H1 (cell line): Measurements from ENCODE around the gene MSH2. TPM values are rescaled to one million over a fixed set of nuclear protein-coding genes. Genes with fewer than 3 reads are reported as not detected.

ENCODE experiments used
- ATF3 ChIP-seq: IDR thresholded peaks from 2 replicates; pipeline ENCODE4 v1.6.1; 2011; ENCODE audit warnings: low read depth, mild to moderate bottlenecking, low read length; ENCODE audit not compliant: insufficient read depth
- BACH1 ChIP-seq: IDR thresholded peaks from 2 replicates; pipeline ENCODE4 v1.6.1; 2012; ENCODE audit warnings: low read length, improper control_type of control experiment
- EZH2 ChIP-seq: fragments of 200-600 bp; sonication (generic); IDR thresholded peaks from 2 replicates; pipeline ENCODE4 v1.7.1; 2012; ENCODE audit warnings: low read depth, mild to moderate bottlenecking, moderate library complexity, low read length, inconsistent platforms; ENCODE audit not compliant: severe bottlenecking
- KDM4A ChIP-seq: IDR thresholded peaks from one replicate; pipeline ENCODE4 v1.7.1; 2012; ENCODE audit warnings: low read depth, mild to moderate bottlenecking, moderate library complexity, low read length, inconsistent platforms; ENCODE audit not compliant: severe bottlenecking
- KDM5A ChIP-seq: fragments of 200-600 bp; IDR thresholded peaks from 2 replicates; pipeline ENCODE4 v1.7.1; 2012; ENCODE audit warnings: mild to moderate bottlenecking, low read length, inconsistent platforms, mixed read lengths
- NRF1 ChIP-seq: IDR thresholded peaks from 2 replicates; pipeline ENCODE4 v1.6.1; 2011; ENCODE audit warnings: mild to moderate bottlenecking, low read depth, low read length, improper control_type of control experiment
- POLR2A ChIP-seq, 2 experiments: IDR thresholded peaks; 1 replicate in 1 of 2; 2 replicates in 1 of 2; pipeline ENCODE4 v1.6.1; 2011; ENCODE audit warnings: low read depth in 2 of 2, low read length in 2 of 2, mild to moderate bottlenecking in 2 of 2; ENCODE audit errors: control extremely low read depth in 1 of 2
- SIX5 ChIP-seq: IDR thresholded peaks from 2 replicates; pipeline ENCODE4 v1.6.1; 2011; ENCODE audit warnings: mild to moderate bottlenecking, low read depth, low read length
- YY1 ChIP-seq: IDR thresholded peaks from 2 replicates; pipeline ENCODE4 v1.6.1; 2011; ENCODE audit warnings: low read depth, mild to moderate bottlenecking, low read length
- polyA plus RNA-seq, 7 experiments: library from polyadenylated mRNA; depleted of rRNA in 3 of 7; stranded (reverse) in 5 of 7; unstranded in 2 of 7; fragments of >200 nt in 5 of 7; fragments of 200-250 nt in 2 of 7; gene quantifications; 1 replicate in 5 of 7; 2 replicates in 1 of 7; 4 replicates in 1 of 7; pipeline versions ENCODE4 v1.2.1 to v1.2.3, GENCODE V29; 2011 to 2013; ENCODE audit warnings: missing spikeins in 2 of 7, mixed read lengths in 2 of 7
- total RNA-seq: library from RNA; stranded (reverse); fragmentation: NEBNext Ultra II Directional; extraction: Animal tissue kit (Norgen Biotek cat#: 25700); gene quantifications from 2 replicates; pipeline ENCODE4 v1.2.1, GENCODE V29; 2021

Gene MSH2
- total and polyA plus RNA-seq, 2 of the 8 experiments (the other 6 are each of a cell fraction or from before 2014, with no cell fraction given): 64.1 to 228 TPM

DNA sequence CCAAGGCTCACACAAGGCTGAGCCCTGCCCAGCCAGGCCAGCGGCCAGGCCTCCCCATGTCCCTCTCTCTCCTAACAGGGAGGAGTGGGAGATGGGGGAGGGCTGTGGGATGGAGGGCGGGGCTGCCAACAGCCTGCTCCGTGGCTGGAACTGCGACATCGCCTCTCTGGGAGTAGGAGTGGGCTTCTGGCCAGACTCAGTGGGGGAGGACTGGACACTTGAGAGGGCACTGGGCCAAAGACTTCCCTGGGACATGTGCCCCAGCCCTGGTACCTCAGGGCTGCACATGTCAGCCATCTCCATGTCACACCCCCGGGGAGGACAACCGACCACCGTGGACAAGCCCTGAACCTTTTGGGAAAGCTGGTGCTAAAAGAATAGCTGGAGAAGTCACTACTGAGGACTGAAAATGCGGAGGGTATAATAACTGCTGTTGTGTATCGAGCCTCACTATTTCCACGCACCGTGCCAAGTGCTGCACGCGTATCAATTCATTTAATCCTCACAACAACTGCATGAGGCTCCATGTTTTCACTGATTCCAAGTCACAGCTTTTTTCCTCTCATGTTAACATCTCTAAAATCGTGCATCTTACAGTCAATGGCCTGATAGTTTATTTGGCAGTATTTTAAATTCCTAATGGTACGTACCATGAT lies 127.3 kb downstream of the MSH2 start (continued):
- TF ChIP-seq YY1 (no peak), BACH1 (no peak), EZH2 (no peak), KDM5A (no peak), SIX5 (no peak), POLR2A (IDR thresholded peaks at IDR 0.05; ENCODE audit: control extremely low read depth in 1 of 2, low read depth in 2 of 2, low read length in 2 of 2) (no peak), ATF3 (no peak), KDM4A (no peak), NRF1 (no peak)
